ENCODE measurements around the gene TIMM10. TPM values are rescaled to one million over a fixed set of nuclear protein-coding genes. Genes with fewer than 3 reads are reported as not detected.

Gene TIMM10
- total RNA-seq, 1 donor from 2014 or later = 19.1 TPM

DNA sequence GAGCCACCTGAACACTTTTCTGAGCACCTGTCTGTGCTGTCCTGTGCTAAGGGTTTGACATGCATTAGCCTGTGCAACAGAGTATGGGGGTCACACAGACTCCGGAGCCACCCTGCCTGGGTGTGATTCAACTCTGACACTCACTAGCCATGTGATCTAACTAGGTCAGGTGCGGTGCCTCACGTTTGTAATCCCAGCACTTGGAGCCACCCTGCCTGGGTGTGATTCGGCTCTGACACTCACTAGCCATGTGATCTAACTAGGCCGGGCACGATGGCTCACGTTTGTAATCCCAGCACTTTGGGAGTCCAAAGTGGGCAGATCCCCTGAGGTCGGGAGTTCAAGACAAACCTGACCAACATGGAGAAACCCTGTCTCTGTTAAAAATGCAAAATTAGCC lies 25.5 kb upstream of the TIMM10 start:
- H2AFZ ChIP-seq (replicated peaks) = no peak overlapping the region
- no peak overlapping the region for H3K9ac ChIP-seq
- H3K36me3 ChIP-seq = peaks cover 3% of the 10 kb centered on the region
- no peaks in the 10 kb centered on the region for H3K4me1 Mint-ChIP-seq
- H3K4me3 Mint-ChIP-seq = no peak overlapping the region
- peaks cover 36% of the 10 kb centered on the region for H3K36me3 Mint-ChIP-seq
- H3K4me1 ChIP-seq = no peaks in the 10 kb centered on the region
- H3K4me2 ChIP-seq = no peak overlapping the region
- no peak overlapping the region for H3K4me3 ChIP-seq
- TF ChIP-seq, protein P1, sequence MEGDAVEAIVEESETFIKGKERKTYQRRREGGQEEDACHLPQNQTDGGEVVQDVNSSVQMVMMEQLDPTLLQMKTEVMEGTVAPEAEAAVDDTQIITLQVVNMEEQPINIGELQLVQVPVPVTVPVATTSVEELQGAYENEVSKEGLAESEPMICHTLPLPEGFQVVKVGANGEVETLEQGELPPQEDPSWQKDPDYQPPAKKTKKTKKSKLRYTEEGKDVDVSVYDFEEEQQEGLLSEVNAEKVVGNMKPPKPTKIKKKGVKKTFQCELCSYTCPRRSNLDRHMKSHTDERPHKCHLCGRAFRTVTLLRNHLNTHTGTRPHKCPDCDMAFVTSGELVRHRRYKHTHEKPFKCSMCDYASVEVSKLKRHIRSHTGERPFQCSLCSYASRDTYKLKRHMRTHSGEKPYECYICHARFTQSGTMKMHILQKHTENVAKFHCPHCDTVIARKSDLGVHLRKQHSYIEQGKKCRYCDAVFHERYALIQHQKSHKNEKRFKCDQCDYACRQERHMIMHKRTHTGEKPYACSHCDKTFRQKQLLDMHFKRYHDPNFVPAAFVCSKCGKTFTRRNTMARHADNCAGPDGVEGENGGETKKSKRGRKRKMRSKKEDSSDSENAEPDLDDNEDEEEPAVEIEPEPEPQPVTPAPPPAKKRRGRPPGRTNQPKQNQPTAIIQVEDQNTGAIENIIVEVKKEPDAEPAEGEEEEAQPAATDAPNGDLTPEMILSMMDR (IDR thresholded peaks at IDR 0.05) = no peak
- TF ChIP-seq EZH2phosphoT487 (IDR thresholded peaks at IDR 0.05) (no peak), EZH2 (IDR thresholded peaks at IDR 0.05) (no peak)
- peaks cover 3% of the 10 kb centered on the region for H3K27me3 Mint-ChIP-seq (ENCODE audit: insufficient read depth, low read depth)
- H3F3A ChIP-seq (ENCODE audit: low read depth) = no peaks in the 10 kb centered on the region
- H3K27me3 ChIP-seq = no peaks in the 10 kb centered on the region
- no peak overlapping the region for H3K27ac ChIP-seq
- no peak for DNase-seq (ENCODE audit: low spot score)
- no peaks in the 10 kb centered on the region for H3K9me3 ChIP-seq (ENCODE audit: low read depth)
- no peak overlapping the region for H3K27ac Mint-ChIP-seq
- H4K20me1 ChIP-seq (ENCODE audit: low read depth) = peaks cover 10% of the 10 kb centered on the region
- peaks cover 4% of the 10 kb centered on the region for H3K79me2 ChIP-seq (ENCODE audit: low read depth)
- H3K9me3 Mint-ChIP-seq = no peaks in the 10 kb centered on the region

DNA sequence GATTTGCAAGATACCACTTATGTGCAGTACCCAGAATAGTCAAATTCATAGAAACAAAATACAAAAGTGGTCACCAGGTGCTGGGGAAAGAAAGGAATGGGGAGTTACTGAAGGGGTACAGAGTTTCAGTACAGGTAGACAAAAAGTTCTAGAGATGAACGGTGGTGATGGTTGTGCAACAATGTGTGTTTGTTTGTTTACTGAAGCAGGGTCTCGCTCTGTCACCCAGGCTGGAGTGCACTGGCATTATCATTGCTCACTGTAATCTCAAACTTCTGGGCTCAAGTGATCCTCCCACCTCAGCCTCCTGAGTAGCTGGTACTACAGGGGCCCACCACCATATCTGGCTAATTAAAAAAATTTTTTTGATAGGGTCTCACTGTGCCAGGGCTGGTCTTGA lies 24.8 kb upstream of the TIMM10 start:
- H3K36me3 Mint-ChIP-seq = peaks cover 36% of the 10 kb centered on the region
- H3K36me3 ChIP-seq = peaks cover 3% of the 10 kb centered on the region
- H3K9ac ChIP-seq = no peak overlapping the region
- no peak overlapping the region for H2AFZ ChIP-seq (replicated peaks)
- no peak overlapping the region for H3K27ac ChIP-seq
- DNase-seq (ENCODE audit: low spot score) = no peak
- H3K27me3 ChIP-seq = no peaks in the 10 kb centered on the region
- H3K9me3 Mint-ChIP-seq = no peaks in the 10 kb centered on the region
- no peaks in the 10 kb centered on the region for H3K79me2 ChIP-seq (ENCODE audit: low read depth)
- TF ChIP-seq EZH2 (IDR thresholded peaks at IDR 0.05) (no peak), EZH2phosphoT487 (IDR thresholded peaks at IDR 0.05) (no peak)
- TF ChIP-seq, protein P1 (IDR thresholded peaks at IDR 0.05) = no peak
- H3F3A ChIP-seq (ENCODE audit: low read depth) = no peaks in the 10 kb centered on the region
- H4K20me1 ChIP-seq (ENCODE audit: low read depth) = peaks cover 7% of the 10 kb centered on the region
- H3K4me2 ChIP-seq = no peak overlapping the region
- no peaks in the 10 kb centered on the region for H3K9me3 ChIP-seq (ENCODE audit: low read depth)
- H3K27ac Mint-ChIP-seq = no peak overlapping the region
- H3K4me1 Mint-ChIP-seq = no peaks in the 10 kb centered on the region
- no peak overlapping the region for H3K4me3 Mint-ChIP-seq
- no peaks in the 10 kb centered on the region for H3K4me1 ChIP-seq
- H3K27me3 Mint-ChIP-seq (ENCODE audit: insufficient read depth, low read depth) = peaks cover 3% of the 10 kb centered on the region
- no peak overlapping the region for H3K4me3 ChIP-seq

DNA sequence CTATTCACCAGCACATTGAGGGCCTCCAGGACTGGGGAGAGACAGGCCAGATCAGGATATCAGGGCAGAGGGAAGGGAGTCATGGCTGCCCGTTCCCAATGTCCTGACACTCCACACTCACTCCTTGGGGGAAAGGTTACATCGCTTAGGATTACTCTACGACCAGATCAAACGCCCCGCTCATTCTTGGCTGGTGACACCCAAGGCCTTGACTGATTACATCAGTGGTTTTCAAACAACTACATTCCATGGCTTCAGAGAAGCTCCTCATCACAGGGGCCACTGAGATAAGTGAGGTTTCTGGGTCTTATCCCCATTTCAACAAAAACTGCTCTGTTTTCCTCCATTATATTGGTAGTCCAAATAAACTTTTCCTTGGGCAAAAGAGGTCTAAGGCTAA lies 21.9 kb upstream of the TIMM10 start:
- H3K4me1 Mint-ChIP-seq = peaks cover 2% of the 10 kb centered on the region
- no peak overlapping the region for H3K9ac ChIP-seq
- H3K27ac Mint-ChIP-seq = no peak overlapping the region
- no peaks in the 10 kb centered on the region for H3F3A ChIP-seq (ENCODE audit: low read depth)
- H3K27me3 ChIP-seq = no peaks in the 10 kb centered on the region
- H3K36me3 ChIP-seq = no peaks in the 10 kb centered on the region
- no peaks in the 10 kb centered on the region for H4K20me1 ChIP-seq (ENCODE audit: low read depth)
- H2AFZ ChIP-seq (replicated peaks) = no peak overlapping the region
- no peak overlapping the region for H3K4me3 ChIP-seq
- H3K79me2 ChIP-seq (ENCODE audit: low read depth) = no peaks in the 10 kb centered on the region
- H3K27ac ChIP-seq = no peak overlapping the region
- no peak for DNase-seq (ENCODE audit: low spot score)
- peaks cover 26% of the 10 kb centered on the region for H3K36me3 Mint-ChIP-seq
- H3K27me3 Mint-ChIP-seq (ENCODE audit: insufficient read depth, low read depth) = peaks cover 3% of the 10 kb centered on the region
- no peaks in the 10 kb centered on the region for H3K9me3 ChIP-seq (ENCODE audit: low read depth)
- H3K4me1 ChIP-seq = no peaks in the 10 kb centered on the region
- H3K9me3 Mint-ChIP-seq = no peaks in the 10 kb centered on the region
- TF ChIP-seq EZH2phosphoT487 (IDR thresholded peaks at IDR 0.05) (no peak), EZH2 (IDR thresholded peaks at IDR 0.05) (no peak)
- TF ChIP-seq, protein P1 (IDR thresholded peaks at IDR 0.05) = no peak
- H3K4me2 ChIP-seq = no peak overlapping the region
- no peak overlapping the region for H3K4me3 Mint-ChIP-seq
